ENCODE data around the gene PDZD2.

- TF ChIP-seq CTCF (conservative IDR thresholded peaks at IDR 0.05 in 1 of 2, IDR thresholded peaks at IDR 0.05 in 1 of 2; ENCODE audit: extremely low read depth in 1 of 2, insufficient read depth in 1 of 2, low read depth in 1 of 2, low read length in 2 of 2) (no peak), EZH2 (IDR thresholded peaks at IDR 0.05; ENCODE audit: borderline replicate concordance, low read length) (no peak)
Observed at GRCh38 chr5:31767335-31768031, 128.6 kb downstream of the PDZD2 start.

Measured in mammary epithelial cell (primary cell).